Measurements from ENCODE around the gene SYNPO2. TPM values are rescaled to one million over a fixed set of nuclear protein-coding genes. Genes with fewer than 3 reads are reported as not detected.

Gene SYNPO2
- total RNA-seq, 2 experiments from 2014 or later, result 0.22 to 0.41 TPM

- H3K36me3 ChIP-seq (ENCODE audit: insufficient read depth, low read length), result no peaks in the 10 kb centered on the region
- no peaks in the 10 kb centered on the region for H3K4me1 Mint-ChIP-seq (ENCODE audit: low read depth)
- CTCF ChIA-PET, result interaction anchor here (0.7 kb wide), 1 partner anchor 178 kb away, joined by 3 read pairs; no protein-coding TSS in a partner anchor
- no peaks in the 10 kb centered on the region for H3K9me3 ChIP-seq (ENCODE audit: control insufficient read depth in 1 of 2, insufficient read depth in 1 of 2, low read length in 2 of 2)
- intact Hi-C loops (cut with DNase I, micrococcal nuclease), result no loop called here
- ATAC-seq (ENCODE audit: poor library complexity) (no peak), DNase-seq (no peak)
- no peaks in the 10 kb centered on the region for H3K27me3 ChIP-seq (ENCODE audit: control insufficient read depth in 1 of 2, insufficient read depth in 2 of 2, low read length in 2 of 2)
- no peak overlapping the region for H3K4me3 Mint-ChIP-seq
- H3K4me3 ChIP-seq (ENCODE audit: low read length), result no peak overlapping the region
- no peaks in the 10 kb centered on the region for H3K36me3 Mint-ChIP-seq (ENCODE audit: low read depth)
- no peak for TF ChIP-seq CTCF (IDR thresholded peaks at IDR 0.05)
- no peak overlapping the region for H3K27ac Mint-ChIP-seq
- POLR2A ChIA-PET, result no interaction called here
- H3K9me3 Mint-ChIP-seq, result no peaks in the 10 kb centered on the region
- H3K27me3 Mint-ChIP-seq, result no peaks in the 10 kb centered on the region
- H3K4me1 ChIP-seq (ENCODE audit: insufficient read depth, low read length), result no peaks in the 10 kb centered on the region
- H3K27ac ChIP-seq (ENCODE audit: low read depth in 1 of 2, low read length in 2 of 2), result no peak overlapping the region
Observed at GRCh38 chr4:118950224-118950623, 61.6 kb downstream of the SYNPO2 start.

- POLR2A ChIA-PET, result no interaction called here
- intact Hi-C loops (cut with DNase I, micrococcal nuclease), result no loop called here
- no peak overlapping the region for H3K27ac ChIP-seq (ENCODE audit: low read depth in 1 of 2, low read length in 2 of 2)
Observed at GRCh38 chr4:118950929-118951570, 62.4 kb downstream of the SYNPO2 start.

GRCh38 chr4:118953276-118953675 is 64.6 kb downstream of the SYNPO2 start:
- no peaks in the 10 kb centered on the region for H3K27me3 ChIP-seq (ENCODE audit: control insufficient read depth in 1 of 2, insufficient read depth in 2 of 2, low read length in 2 of 2)
- POLR2A ChIA-PET, result no interaction called here
- Mint-ChIP-seq H3K4me3 (no peak overlapping the region), H3K27ac (no peak overlapping the region), H3K4me1 (ENCODE audit: low read depth) (no peaks in the 10 kb centered on the region), H3K9me3 (no peaks in the 10 kb centered on the region), H3K36me3 (ENCODE audit: low read depth) (no peaks in the 10 kb centered on the region), H3K27me3 (no peaks in the 10 kb centered on the region)
- H3K9me3 ChIP-seq (ENCODE audit: control insufficient read depth in 1 of 2, insufficient read depth in 1 of 2, low read length in 2 of 2), result no peaks in the 10 kb centered on the region
- ATAC-seq (ENCODE audit: poor library complexity) (no peak), DNase-seq (no peak)
- H3K36me3 ChIP-seq (ENCODE audit: insufficient read depth, low read length), result no peaks in the 10 kb centered on the region
- H3K27ac ChIP-seq (ENCODE audit: low read depth in 1 of 2, low read length in 2 of 2), result no peak overlapping the region
- no peaks in the 10 kb centered on the region for H3K4me1 ChIP-seq (ENCODE audit: insufficient read depth, low read length)
- TF ChIP-seq CTCF (IDR thresholded peaks at IDR 0.05), result no peak
- intact Hi-C loops (cut with DNase I, micrococcal nuclease), result no loop called here
- no peak overlapping the region for H3K4me3 ChIP-seq (ENCODE audit: low read length)
- CTCF ChIA-PET, result no interaction called here

More at GRCh38 chr4:118950929-118951570, 62.4 kb downstream of the SYNPO2 start:
- H3K27me3 ChIP-seq (ENCODE audit: control insufficient read depth in 1 of 2, insufficient read depth in 2 of 2, low read length in 2 of 2), result no peaks in the 10 kb centered on the region
- no peak for DNase-seq
- H3K4me1 Mint-ChIP-seq (ENCODE audit: low read depth), result no peaks in the 10 kb centered on the region
- H3K9me3 Mint-ChIP-seq, result no peaks in the 10 kb centered on the region
- no peak overlapping the region for H3K4me3 Mint-ChIP-seq
- H3K27me3 Mint-ChIP-seq, result no peaks in the 10 kb centered on the region
- CTCF ChIA-PET, result no interaction called here
- H3K36me3 ChIP-seq (ENCODE audit: insufficient read depth, low read length), result no peaks in the 10 kb centered on the region
- H3K27ac Mint-ChIP-seq, result no peak overlapping the region
- H3K4me1 ChIP-seq (ENCODE audit: insufficient read depth, low read length), result no peaks in the 10 kb centered on the region
- no peak for ATAC-seq (ENCODE audit: poor library complexity)
- TF ChIP-seq CTCF (IDR thresholded peaks at IDR 0.05), result no peak
- no peaks in the 10 kb centered on the region for H3K36me3 Mint-ChIP-seq (ENCODE audit: low read depth)
- no peaks in the 10 kb centered on the region for H3K9me3 ChIP-seq (ENCODE audit: control insufficient read depth in 1 of 2, insufficient read depth in 1 of 2, low read length in 2 of 2)
- H3K4me3 ChIP-seq (ENCODE audit: low read length), result no peak overlapping the region
